Globus pallidus (tissue), 1 donor: ENCODE data around the gene ABL1.

Experiments used
- DNase-seq: peaks from one replicate; pipeline ENCODE4 v3.0.0-alpha.2; 2015; ENCODE audit warnings: low spot score

The ABL1 gene

DNA sequence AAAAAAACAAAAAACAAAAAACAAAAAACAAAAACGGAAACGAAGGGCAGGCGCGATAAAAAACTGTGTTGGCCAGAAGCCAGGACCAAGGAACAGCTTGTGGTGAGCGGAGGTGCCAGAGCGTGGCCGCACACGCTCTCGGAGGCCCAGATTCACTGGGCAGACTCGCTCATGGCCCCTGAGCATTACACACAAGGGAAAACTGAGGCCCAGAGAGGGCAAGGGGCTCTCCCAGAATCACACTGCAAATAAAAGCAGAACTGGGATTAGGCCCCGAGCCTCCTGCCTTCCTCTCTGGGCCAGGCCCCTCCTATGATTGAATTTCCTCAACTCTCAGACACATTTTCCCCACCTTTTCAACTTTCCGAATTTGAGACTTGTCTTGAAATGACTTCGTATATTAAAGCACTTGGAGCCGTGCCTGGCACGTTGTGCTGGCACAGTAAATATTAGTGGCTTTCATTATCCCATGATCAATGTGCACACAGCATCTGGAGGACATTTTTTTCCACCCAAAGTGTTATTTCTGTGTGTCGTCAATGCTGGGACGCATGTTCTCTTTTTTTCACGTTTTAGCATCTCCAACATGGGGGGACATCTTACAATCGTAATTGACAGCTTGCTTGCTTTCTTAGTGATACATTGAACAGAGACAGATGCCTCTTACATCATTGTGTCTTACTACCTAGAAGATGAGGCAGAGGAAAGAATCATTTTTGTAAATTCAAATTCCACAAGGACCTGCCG is 96.6 kb downstream of the ABL1 start:
- DNase-seq = no peak

DNA sequence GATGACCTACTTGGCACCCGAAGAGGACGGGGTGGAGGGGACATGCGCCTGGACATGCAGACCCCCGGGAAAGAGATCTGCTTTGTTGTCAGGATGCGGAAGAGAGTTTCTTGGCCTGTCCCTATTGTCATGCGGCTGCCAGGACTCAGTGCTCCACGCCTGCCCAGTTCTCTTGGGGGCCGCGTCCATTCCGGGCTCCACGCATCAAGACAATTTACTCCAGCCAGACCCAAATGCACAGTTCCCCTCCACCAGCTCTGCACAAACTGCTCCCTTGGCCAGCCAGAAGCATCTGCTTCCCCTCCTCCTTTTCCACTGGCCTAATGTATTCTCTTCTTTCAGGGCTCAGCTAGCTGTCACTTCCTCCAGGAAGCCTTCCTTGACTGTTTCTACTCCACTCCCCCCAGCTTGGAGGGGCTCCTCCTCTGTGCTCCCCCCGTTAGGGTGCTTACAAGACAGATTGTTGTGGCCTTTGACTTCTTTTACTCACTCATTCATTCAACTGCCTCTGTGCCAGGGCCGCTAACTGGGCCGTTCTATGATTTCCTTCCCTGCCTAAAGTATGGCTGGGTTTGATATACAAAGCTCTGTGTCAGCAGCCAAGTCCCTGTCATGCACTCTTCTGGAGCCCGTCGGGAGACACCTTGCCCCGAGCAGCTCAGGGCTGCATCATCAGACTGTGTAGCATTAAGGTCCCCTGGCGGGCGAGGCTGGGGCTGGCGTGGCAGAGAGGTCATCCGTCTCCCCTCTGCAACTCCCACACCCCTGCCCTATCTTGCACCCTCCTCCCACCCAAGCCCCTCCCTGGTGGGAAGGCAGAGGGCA is 97.4 kb downstream of the ABL1 start:
- no peak for DNase-seq

DNA sequence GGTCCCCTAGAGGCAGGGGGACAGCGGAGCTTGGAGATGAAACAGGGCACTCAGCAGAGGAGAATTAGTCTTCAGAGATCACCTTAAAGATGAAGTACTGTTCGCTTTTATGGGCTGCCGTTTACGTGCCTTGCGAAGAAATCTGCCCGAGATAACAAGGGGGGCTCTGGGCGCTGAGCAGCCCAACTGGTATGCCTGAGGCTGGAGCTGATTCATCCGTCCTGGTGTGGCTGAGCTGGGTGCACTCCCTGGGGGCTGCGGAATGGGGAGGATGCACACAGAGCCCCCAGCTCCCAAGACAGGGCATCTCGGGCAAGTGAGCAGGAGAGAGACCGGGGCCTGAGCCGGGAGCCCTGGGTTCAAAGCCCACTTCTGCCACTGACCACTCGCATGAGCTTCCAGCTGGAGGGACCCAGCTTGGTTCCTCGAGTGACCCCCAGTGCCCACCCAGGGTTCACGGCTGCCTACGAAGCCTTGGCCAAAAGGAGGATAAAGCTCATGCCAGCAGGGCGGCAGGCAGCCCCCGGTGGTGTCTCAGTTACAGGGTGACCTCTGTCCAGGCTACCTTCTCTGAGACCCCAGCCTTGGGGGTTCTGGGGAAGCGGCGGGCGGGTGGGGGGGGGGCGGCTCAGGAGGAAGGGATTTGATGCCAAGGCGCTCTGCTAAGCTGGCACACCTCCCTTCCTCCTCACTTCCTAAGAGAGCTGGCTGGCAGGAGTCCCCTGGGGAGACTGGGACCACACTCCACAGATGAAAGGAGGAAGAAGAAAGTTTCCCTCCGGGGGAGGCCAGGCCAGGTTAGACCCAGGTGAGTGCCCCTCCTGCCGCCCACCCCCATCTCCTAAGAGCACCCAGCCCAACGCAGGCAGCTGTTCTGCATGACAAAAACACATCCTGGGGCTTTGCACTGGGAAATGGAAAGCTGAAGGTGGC is 98.3 kb downstream of the ABL1 start:
- DNase-seq = no peak

DNA sequence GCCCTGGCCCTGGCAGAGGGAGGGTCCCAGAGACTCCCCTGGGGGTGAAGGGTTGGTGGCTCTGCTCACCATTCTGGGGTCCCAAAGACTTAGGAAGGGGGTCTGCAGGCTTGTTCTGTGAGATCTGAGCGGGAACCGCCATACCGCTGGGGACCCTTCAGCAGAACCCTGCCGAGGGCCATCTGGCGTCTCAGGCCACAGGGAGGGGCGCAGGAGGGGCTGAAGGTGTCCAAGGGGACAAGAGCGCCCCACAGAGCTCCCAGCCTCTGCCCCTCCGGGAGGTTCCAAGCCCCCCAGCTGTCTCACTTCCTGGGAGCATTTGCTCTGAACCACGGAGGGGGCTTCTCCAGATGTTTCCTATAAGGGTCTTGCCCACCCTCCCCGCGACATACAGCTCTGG is 99.2 kb downstream of the ABL1 start:
- no peak for DNase-seq

DNA sequence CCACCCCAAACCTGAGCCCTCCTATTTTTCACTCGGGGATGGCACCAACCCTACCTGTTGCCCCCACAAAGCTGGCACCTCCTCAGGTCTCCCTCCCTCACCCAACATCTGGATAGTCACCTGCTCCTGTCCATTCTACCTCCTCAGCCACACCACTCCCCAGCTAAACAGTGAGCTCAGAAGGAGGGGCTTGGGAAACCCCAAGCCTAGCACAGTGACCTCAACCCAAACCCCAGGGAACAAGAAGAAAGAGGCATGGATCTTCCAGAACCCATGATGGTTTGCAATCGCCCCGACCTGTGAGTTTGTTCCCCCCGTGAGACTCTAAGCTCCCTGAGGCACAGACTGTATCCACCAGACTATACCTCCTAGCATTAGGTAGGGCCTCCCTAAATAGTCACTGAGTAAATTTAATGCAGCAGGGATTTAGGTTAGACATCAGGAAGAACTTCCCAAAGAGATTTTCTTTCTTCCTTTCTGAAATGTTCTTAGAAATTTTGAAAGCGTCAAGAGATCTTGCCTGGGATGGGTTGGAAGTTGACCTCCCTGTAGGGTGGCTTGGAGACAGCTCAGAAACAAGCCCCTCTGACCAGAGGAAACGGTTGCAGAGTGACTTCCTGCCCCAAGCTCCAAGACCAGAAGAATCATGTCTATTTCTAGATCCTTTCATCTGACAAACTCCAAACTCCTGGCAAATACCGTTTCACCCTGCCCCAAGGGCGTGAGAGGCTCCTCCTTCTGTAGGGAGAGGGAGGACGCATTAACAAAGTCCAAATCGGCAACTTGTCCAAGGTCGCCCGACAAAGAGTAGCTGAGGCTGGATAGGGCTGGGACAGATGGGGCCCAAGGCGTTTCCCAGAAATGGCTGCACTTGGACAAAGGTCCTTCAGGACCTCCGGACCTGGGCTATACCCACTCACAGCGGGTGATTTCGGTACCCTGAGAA is 99.9 kb downstream of the ABL1 start:
- DNase-seq = no peak

DNA sequence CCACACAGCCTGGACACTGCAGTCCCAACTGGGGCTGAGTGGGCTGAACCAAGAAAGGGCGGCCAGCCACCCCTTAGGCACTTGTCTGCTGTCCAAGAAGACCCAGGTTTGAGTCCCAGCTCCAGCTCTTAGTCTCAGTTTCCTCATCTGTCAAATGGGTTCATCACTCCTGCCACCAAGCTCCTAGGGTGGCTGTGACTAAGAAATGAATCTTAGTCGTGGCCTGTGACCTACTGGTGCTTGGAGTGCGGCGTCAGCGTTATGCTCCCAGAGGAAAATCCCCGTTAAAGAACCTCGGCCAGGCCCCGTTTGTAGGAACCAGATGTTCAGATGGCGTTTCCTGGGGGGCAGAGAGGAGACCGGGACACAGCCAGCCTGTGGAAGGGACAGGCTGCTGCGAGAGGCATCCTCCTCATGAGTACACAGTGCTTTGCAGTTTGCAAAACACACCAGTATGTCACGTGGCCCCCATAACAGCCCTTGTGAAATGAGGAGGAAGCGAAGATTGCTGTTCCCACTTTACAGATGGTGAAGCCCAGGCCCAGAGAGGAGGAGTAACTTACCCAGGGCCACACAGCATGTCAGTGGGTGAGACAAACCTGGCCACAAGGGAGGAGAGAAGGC is 100.7 kb downstream of the ABL1 start:
- no peak for DNase-seq

DNA sequence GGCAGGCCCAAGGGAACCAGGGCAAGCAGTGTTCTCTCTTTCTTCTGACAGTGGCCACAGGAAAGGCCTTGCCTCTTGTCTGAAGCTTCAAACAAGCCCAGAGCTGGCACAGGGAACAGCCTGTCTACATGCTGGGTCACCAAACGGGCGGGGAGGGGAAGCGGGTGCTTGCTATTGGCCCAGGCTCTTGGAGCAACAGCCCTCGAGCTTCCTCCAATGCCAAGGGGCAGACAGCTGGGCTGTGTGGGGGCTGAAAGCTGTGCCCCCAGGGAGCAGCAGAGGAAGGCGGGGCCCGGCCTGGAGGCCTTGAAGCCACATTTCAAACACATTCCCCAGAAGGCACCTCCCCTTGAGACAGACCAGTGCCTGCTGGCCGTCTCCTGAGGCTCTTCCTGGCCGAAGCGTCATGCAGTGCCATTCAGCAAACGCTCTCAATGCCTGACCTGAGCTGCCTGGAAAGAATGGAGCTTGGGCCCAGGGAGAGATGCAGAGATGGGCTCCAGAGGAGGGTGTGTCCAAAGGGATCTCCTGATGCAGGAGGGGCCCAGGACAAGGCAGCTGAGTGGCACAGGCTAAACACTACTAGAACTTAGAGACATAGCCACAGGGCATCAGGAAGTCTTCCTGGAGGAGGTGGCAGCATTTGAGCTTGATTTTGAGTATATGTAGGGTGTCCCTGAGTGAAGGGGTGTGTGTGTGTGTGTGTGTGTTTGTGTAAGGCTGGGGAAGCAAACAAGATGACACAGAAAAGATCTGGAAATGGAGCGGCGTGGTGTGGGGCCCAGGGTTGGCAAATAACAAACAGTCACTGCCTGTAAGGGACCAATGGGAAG is 101.4 kb downstream of the ABL1 start:
- DNase-seq = no peak
